Natural killer cell (primary cell): ENCODE measurements around the gene KRT83. TPM values are rescaled to one million over a fixed set of nuclear protein-coding genes. Genes with fewer than 3 reads are reported as not detected.

Experiments used
- ATAC-seq, 3 donors: fragments of 150-1000 bp in 2 of 3; fragments of 200-7000 bp in 1 of 3; cut with Tn5 transposase; 1 replicate in 1 of 3; 2 replicates in 2 of 3; pipeline ENCODE4 v1.10.0; 2021; ENCODE audit warnings: mild to moderate bottlenecking in 2 of 3, moderate library complexity in 2 of 3
- DNase-seq, 2 donors: peaks; one replicate each; pipeline versions ENCODE4 v3.0.0 to v3.0.0-alpha.2; 2013 to 2021; ENCODE audit warnings: mixed read lengths in 1 of 2
- H3K27ac ChIP-seq: one replicate; pipeline ENCODE4 v1.5.1; 2013; ENCODE audit warnings: mild to moderate bottlenecking, low read length
- H3K27me3 ChIP-seq: one replicate; pipeline ENCODE4 v1.6.1; 2013; ENCODE audit warnings: low read length; ENCODE audit not compliant: control insufficient read depth, insufficient read depth
- H3K36me3 ChIP-seq: one replicate; pipeline ENCODE4 v1.6.1; 2013; ENCODE audit warnings: low read length; ENCODE audit not compliant: control insufficient read depth, insufficient read depth
- H3K4me1 ChIP-seq: one replicate; pipeline ENCODE4 v1.6.1; 2013; ENCODE audit warnings: low read length; ENCODE audit not compliant: control insufficient read depth, insufficient read depth
- H3K4me3 ChIP-seq: one replicate; pipeline ENCODE4 v1.5.1; 2013; ENCODE audit warnings: low read length
- H3K9me3 ChIP-seq: one replicate; pipeline ENCODE4 v1.6.1; 2013; ENCODE audit warnings: low read length; ENCODE audit not compliant: control insufficient read depth, insufficient read depth
- H3K27ac Mint-ChIP-seq, 2 donors: one replicate each; pipeline ENCODE4 v1.8.0; 2022; ENCODE audit warnings: mild to moderate bottlenecking in 2 of 2, mixed read lengths in 2 of 2, moderate library complexity in 1 of 2
- H3K27me3 Mint-ChIP-seq, 2 donors: one replicate each; pipeline ENCODE4 v1.8.0; 2022; ENCODE audit warnings: low read depth in 2 of 2, mixed read lengths in 2 of 2
- H3K36me3 Mint-ChIP-seq: one replicate; pipeline ENCODE4 v1.8.0; 2022; ENCODE audit warnings: mixed read lengths
- H3K4me1 Mint-ChIP-seq, 2 donors: one replicate each; pipeline ENCODE4 v1.8.0; 2022; ENCODE audit warnings: mixed read lengths in 2 of 2
- H3K4me3 Mint-ChIP-seq: one replicate; pipeline ENCODE4 v1.8.0; 2022; ENCODE audit warnings: mild to moderate bottlenecking, moderate library complexity, mixed read lengths
- H3K9me3 Mint-ChIP-seq, 2 donors: one replicate each; pipeline ENCODE4 v1.8.0; 2022; ENCODE audit warnings: mixed read lengths in 2 of 2
- CTCF ChIP-seq: fragments of 200-600 bp; IDR thresholded peaks from one replicate; pipeline ENCODE4 v1.8.0; 2022; ENCODE audit warnings: antibody characterized with exemption
- WGBS: methylation state at CpG from one replicate; pipeline ENCODE4 v1.1.7; 2013; ENCODE audit warnings: missing lambda C conversion rate; ENCODE audit not compliant: insufficient coverage; 5-methylcytosine and 5-hydroxymethylcytosine counted together
- intact Hi-C: fragments of 100-400 bp; cut with micrococcal nuclease; formaldehyde crosslinking; loops from one replicate; pipeline ENCODE4 v1.14.2; 2022
- total RNA-seq, 4 donors: library from RNA; stranded (reverse); fragments of 120-200 nt in 1 of 4; gene quantifications; one replicate each; pipeline versions ENCODE4 v1.2.3 to v1.2.4, GENCODE V29; 2013 to 2022

KRT83 gene
- total RNA-seq, 3 donors from 2014 or later (not counting 1 experiment from before 2014, with no cell fraction given), result not detected

- Histone ChIP-seq H3K27me3 (peaks cover 54% of the 10 kb centered on the region), H3K27ac (no peak overlapping the region), H3K4me1 (peaks cover 25% of the 10 kb centered on the region), H3K36me3 (no peaks in the 10 kb centered on the region), H3K4me3 (no peak overlapping the region), H3K9me3 (no peaks in the 10 kb centered on the region)
- Mint-ChIP-seq H3K4me1 (peaks cover 22 to 35% of the 10 kb centered on the region in 2 donors), H3K9me3 (no peaks in the 10 kb centered on the region), H3K27me3 (peaks cover 48 to 62% of the 10 kb centered on the region in 2 donors), H3K4me3 (peak overlapping the region; percentile 17), H3K27ac (no peak overlapping the region), H3K36me3 (no peaks in the 10 kb centered on the region)
- ATAC-seq, result no peak
- TF ChIP-seq CTCF, result no peak
- WGBS, result 100% methylated on average over 5 of the region's 5 CpGs
- DNase-seq, result no peak
- intact Hi-C loops, result loop anchor here (5.0 to 10.0 kb wide), 2 partner anchors 46 to 217 kb away; no protein-coding TSS in a partner anchor
Observed at GRCh38 chr12:52350786-52351185, 29.6 kb upstream of the KRT83 start.

GRCh38 chr12:52350021-52350620 is 28.9 kb upstream of the KRT83 start:
- H3K36me3 ChIP-seq, result no peaks in the 10 kb centered on the region
- Mint-ChIP-seq H3K9me3 (no peaks in the 10 kb centered on the region), H3K36me3 (no peaks in the 10 kb centered on the region), H3K27me3 (peaks cover 52 to 65% of the 10 kb centered on the region in 2 donors), H3K4me3 (no peak overlapping the region), H3K27ac (no peak overlapping the region), H3K4me1 (peaks cover 22 to 35% of the 10 kb centered on the region in 2 donors)
- intact Hi-C loops, result loop anchor here (5.0 to 10.0 kb wide), 2 partner anchors 45 to 217 kb away; no protein-coding TSS in a partner anchor
- H3K4me3 ChIP-seq, result no peak overlapping the region
- peaks cover 25% of the 10 kb centered on the region for H3K4me1 ChIP-seq
- WGBS, result 96% methylated on average over 8 of the region's 8 CpGs
- no peaks in the 10 kb centered on the region for H3K9me3 ChIP-seq
- no peak for TF ChIP-seq CTCF
- H3K27ac ChIP-seq, result no peak overlapping the region
- ATAC-seq (no peak), DNase-seq (no peak)
- H3K27me3 ChIP-seq, result peaks cover 50% of the 10 kb centered on the region

- H3K36me3 ChIP-seq, result no peaks in the 10 kb centered on the region
- H3K27me3 ChIP-seq, result peaks cover 41% of the 10 kb centered on the region
- intact Hi-C loops, result no loop called here
- 78% methylated on average over 5 of the region's 6 CpGs for WGBS
- Mint-ChIP-seq H3K9me3 (no peaks in the 10 kb centered on the region), H3K36me3 (no peaks in the 10 kb centered on the region), H3K4me1 (peaks cover 22 to 39% of the 10 kb centered on the region in 2 donors), H3K27me3 (peaks cover 56 to 71% of the 10 kb centered on the region in 2 donors), H3K4me3 (no peak overlapping the region), H3K27ac (no peak overlapping the region)
- DNase-seq, result no peak
- H3K9me3 ChIP-seq, result no peaks in the 10 kb centered on the region
- peaks cover 25% of the 10 kb centered on the region for H3K4me1 ChIP-seq
- TF ChIP-seq CTCF, result no peak
- ATAC-seq, result no peak
- H3K4me3 ChIP-seq, result no peak overlapping the region
- H3K27ac ChIP-seq, result no peak overlapping the region
Observed at GRCh38 chr12:52349196-52349595, 28.0 kb upstream of the KRT83 start.
